Thymus (tissue), 11 donors: ENCODE measurements around the gene SEL1L3. TPM values are rescaled to one million over a fixed set of nuclear protein-coding genes. Genes with fewer than 3 reads are reported as not detected.

Experiments
- DNase-seq, 9 donors: peaks; one replicate each; pipeline ENCODE4 v3.0.0-alpha.2; 2013; ENCODE audit warnings: low spot score in 9 of 9, low read depth in 6 of 9, missing footprints in 1 of 9
- H3K27ac ChIP-seq, 2 donors: one replicate each; pipeline ENCODE4 v1.5.1; 2013; ENCODE audit warnings: control low read depth in 1 of 2, low read depth in 1 of 2, low read length in 1 of 2, mild to moderate bottlenecking in 1 of 2, moderate library complexity in 1 of 2
- H3K27me3 ChIP-seq, 2 donors: one replicate each; pipeline ENCODE4 v1.5.1; 2013; ENCODE audit warnings: low read length in 1 of 2; ENCODE audit not compliant: control insufficient read depth in 2 of 2, insufficient read depth in 1 of 2
- H3K36me3 ChIP-seq, 2 donors: one replicate each; pipeline ENCODE4 v1.5.1; 2013; ENCODE audit warnings: low read length in 1 of 2, mild to moderate bottlenecking in 1 of 2, moderate library complexity in 1 of 2; ENCODE audit not compliant: control insufficient read depth in 2 of 2, insufficient read depth in 2 of 2
- H3K4me1 ChIP-seq, 2 donors: one replicate each; pipeline ENCODE4 v1.5.1; 2013; ENCODE audit warnings: low read length in 2 of 2; ENCODE audit not compliant: control insufficient read depth in 2 of 2, insufficient read depth in 2 of 2
- H3K4me3 ChIP-seq, 2 donors: one replicate each; pipeline ENCODE4 v1.5.1; 2013; ENCODE audit warnings: low read length in 2 of 2, control low read depth in 1 of 2, mild to moderate bottlenecking in 1 of 2
- H3K9me3 ChIP-seq, 2 donors: one replicate each; pipeline ENCODE4 v1.5.1; 2013; ENCODE audit warnings: low read length in 1 of 2, mild to moderate bottlenecking in 1 of 2; ENCODE audit not compliant: control insufficient read depth in 2 of 2, insufficient read depth in 1 of 2
- WGBS: extraction: QIAGEN DNeasy Blood & Tissue Kit; methylation state at CpG from one replicate; pipeline ENCODE4 v1.1.7; 2013; 5-methylcytosine and 5-hydroxymethylcytosine counted together
- polyA plus RNA-seq: library from polyadenylated mRNA; stranded (reverse); fragments of 200-250 nt; gene quantifications from one replicate; pipeline ENCODE4 v1.2.3, GENCODE V29; 2013
- total RNA-seq: library from RNA; stranded (reverse); fragments of 120-200 nt; gene quantifications from one replicate; pipeline ENCODE4 v1.2.4, GENCODE V29; 2013
- donor health status: healthy.

SEL1L3 gene
- total and polyA plus RNA-seq, 2 donors, result 6.8 to 27.4 TPM

DNA sequence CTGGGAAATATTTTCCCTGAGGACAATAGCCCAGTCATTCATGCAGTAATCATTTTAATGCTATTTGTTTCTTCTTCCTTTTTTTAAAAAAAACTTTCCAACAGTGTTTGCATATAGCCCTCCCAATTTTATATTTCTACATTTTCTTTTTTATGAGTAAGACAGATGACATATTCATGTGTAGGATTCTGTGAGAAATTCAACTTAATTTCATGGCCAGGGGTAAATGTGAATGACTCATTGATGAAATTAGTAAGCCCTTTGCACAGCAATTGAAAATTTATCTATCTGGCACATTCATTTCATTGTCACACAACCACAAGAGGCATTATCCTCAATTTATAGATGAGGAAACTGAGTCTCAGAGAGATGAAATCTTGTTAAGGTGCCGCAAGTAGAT lies 37.5 kb upstream of the SEL1L3 start:
- H3K27ac ChIP-seq, result no peak overlapping the region
- WGBS, result 93% methylated on average over 1 of the region's 1 CpG
- no peak for DNase-seq
- no peaks in the 10 kb centered on the region for H3K9me3 ChIP-seq
- H3K4me3 ChIP-seq, result no peak overlapping the region
- no peaks in the 10 kb centered on the region for H3K36me3 ChIP-seq
- peaks cover 0 to 4% of the 10 kb centered on the region in 2 donors for H3K27me3 ChIP-seq
- H3K4me1 ChIP-seq, result no peaks in the 10 kb centered on the region

GRCh38 chr4:25896776-25897539 lies 34.2 kb upstream of the SEL1L3 start:
- Histone ChIP-seq H3K36me3 (no peaks in the 10 kb centered on the region), H3K27me3 (peaks cover 0 to 4% of the 10 kb centered on the region in 2 donors), H3K4me1 (no peaks in the 10 kb centered on the region), H3K27ac (no peak overlapping the region), H3K4me3 (no peak overlapping the region), H3K9me3 (no peaks in the 10 kb centered on the region)
- WGBS, result 86% methylated on average over 5 of the region's 5 CpGs
- DNase-seq, result no peak

- Histone ChIP-seq H3K4me3 (no peak overlapping the region), H3K36me3 (no peaks in the 10 kb centered on the region), H3K27ac (no peak overlapping the region), H3K9me3 (no peaks in the 10 kb centered on the region), H3K27me3 (no peaks in the 10 kb centered on the region), H3K4me1 (no peaks in the 10 kb centered on the region)
- no peak for DNase-seq
- 95% methylated on average over 6 of the region's 6 CpGs for WGBS
Measured at GRCh38 chr4:25892796-25893195, 30.0 kb upstream of the SEL1L3 start.

GRCh38 chr4:25890571-25891485 lies 28.0 kb upstream of the SEL1L3 start:
- H3K27me3 ChIP-seq, result no peaks in the 10 kb centered on the region
- 90% methylated on average over 11 of the region's 11 CpGs for WGBS
- H3K27ac ChIP-seq, result no peak overlapping the region
- no peaks in the 10 kb centered on the region for H3K4me1 ChIP-seq
- no peaks in the 10 kb centered on the region for H3K9me3 ChIP-seq
- no peak overlapping the region for H3K4me3 ChIP-seq
- DNase-seq, result no peak
- H3K36me3 ChIP-seq, result no peaks in the 10 kb centered on the region

DNA sequence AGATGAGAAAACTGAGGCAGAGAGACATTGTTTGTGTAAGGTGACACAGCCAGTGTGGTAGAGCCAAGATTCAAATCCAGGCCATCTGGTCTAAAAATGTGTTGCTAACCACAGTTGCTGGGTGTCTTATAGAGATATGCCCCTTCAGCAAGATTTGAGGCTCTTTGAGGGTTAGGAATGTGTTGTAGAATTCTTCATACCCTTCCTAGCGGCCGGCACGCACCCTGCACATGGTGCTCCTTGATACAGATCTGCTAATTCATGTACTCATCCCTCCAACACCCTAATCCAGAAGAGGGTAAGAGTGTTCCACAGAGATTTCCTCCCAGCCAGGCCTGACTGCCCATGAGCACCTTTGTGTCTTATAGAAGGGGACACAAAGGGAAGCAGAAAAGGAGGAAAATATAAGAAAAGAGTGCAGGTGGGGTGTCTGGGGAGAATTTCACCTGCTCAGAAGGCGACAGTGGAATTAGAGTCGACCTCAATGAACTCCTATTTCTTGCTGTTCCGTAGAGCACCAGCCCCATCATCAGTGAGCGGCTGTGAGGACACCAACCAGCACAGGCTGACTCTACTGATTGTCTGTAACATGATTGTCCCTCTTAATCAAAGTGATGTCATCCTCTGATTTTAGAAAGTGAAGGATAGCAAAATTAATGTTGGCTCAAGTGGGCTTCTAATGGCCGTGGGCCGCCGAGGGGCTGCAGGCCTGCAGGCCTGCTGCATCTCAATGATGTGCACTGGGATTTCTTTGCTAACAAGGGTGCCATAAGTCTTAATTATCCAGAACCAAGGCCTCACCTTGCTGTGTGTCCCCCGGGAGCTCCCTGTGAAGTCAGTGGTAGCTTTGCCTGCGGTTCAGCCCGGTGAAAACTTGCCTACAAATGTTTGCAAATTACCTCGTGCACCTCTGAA lies 27.1 kb upstream of the SEL1L3 start:
- Histone ChIP-seq H3K4me3 (no peak overlapping the region), H3K27ac (no peak overlapping the region), H3K4me1 (no peaks in the 10 kb centered on the region), H3K36me3 (no peaks in the 10 kb centered on the region), H3K9me3 (no peaks in the 10 kb centered on the region), H3K27me3 (no peaks in the 10 kb centered on the region)
- WGBS, result 97% methylated on average over 14 of the region's 14 CpGs
- DNase-seq, result no peak

DNA sequence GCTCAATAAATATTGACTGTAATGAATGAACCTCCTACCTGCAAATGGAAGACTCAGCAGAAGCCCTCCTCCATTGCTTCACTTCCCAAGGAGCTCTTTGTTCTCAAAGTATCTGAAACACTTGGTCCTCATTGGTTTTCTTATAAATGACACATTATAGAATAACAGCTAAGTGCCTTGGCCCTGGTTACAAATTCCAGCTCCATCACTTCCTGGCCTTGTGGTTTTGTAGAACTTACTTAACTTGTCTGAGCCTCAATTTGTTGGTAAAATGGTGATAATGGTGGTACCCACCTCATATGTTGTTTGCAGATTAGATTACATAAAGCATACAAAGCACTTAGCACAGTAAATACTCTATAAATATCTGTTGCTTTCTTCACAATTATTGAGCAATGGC lies 26.0 kb upstream of the SEL1L3 start:
- Histone ChIP-seq H3K4me3 (no peak overlapping the region), H3K9me3 (no peaks in the 10 kb centered on the region), H3K27me3 (no peaks in the 10 kb centered on the region), H3K27ac (no peak overlapping the region), H3K4me1 (no peaks in the 10 kb centered on the region), H3K36me3 (no peaks in the 10 kb centered on the region)
- DNase-seq, result no peak

GRCh38 chr4:25884031-25884782 lies 21.4 kb upstream of the SEL1L3 start:
- no peak for DNase-seq
- H3K36me3 ChIP-seq, result no peaks in the 10 kb centered on the region
- H3K27ac ChIP-seq, result no peak overlapping the region
- H3K9me3 ChIP-seq, result no peaks in the 10 kb centered on the region
- H3K4me3 ChIP-seq, result no peak overlapping the region
- no peaks in the 10 kb centered on the region for H3K27me3 ChIP-seq
- no peaks in the 10 kb centered on the region for H3K4me1 ChIP-seq
- WGBS, result 67% methylated on average over 5 of the region's 5 CpGs

DNA sequence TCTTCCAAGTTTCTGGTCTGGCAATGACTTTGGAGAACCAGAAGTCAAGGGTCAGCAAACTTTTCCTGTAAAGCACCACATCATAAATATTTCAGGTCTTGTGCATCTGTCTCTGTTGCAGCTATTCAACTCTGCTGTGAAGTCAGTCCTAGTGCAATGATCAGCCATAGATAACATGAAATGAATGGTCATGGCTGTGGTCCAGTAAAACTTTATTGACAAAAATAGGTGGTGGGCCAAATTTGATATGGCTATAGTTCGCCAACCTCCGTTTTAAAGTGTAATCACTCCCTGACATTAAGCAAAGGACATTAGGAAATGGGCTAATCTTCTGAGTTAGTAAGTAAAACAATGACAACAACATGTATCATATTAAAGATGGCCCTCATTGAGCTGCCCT lies 20.8 kb upstream of the SEL1L3 start:
- Histone ChIP-seq H3K27ac (no peak overlapping the region), H3K27me3 (no peaks in the 10 kb centered on the region), H3K36me3 (no peaks in the 10 kb centered on the region), H3K4me3 (no peak overlapping the region), H3K9me3 (no peaks in the 10 kb centered on the region), H3K4me1 (no peaks in the 10 kb centered on the region)
- over 99% methylated on average over 2 of the region's 2 CpGs for WGBS
- DNase-seq, result no peak
